GM12891 (cell line): ENCODE results near the gene PNPLA3.

Experiments
- POLR2AphosphoS5 ChIP-seq: IDR thresholded peaks from 2 replicates; pipeline ENCODE4 v1.6.1; 2011; ENCODE audit warnings: low read depth, low read length, control low read depth
- SPI1 ChIP-seq: IDR thresholded peaks from 2 replicates; pipeline ENCODE4 v1.6.1; 2011; ENCODE audit warnings: low read depth, low read length, control low read depth
- TAF1 ChIP-seq: IDR thresholded peaks from 2 replicates; pipeline ENCODE4 v1.6.1; 2011; ENCODE audit warnings: low read depth, low read length, control low read depth

GRCh38 chr22:43974028-43974545 lies 50.5 kb downstream of the PNPLA3 start:
- TF ChIP-seq TAF1 (no peak), POLR2AphosphoS5 (no peak), SPI1 (no peak)
